B cell (primary cell): ENCODE results near the gene EPB41. TPM values are rescaled to one million over a fixed set of nuclear protein-coding genes. Genes with fewer than 3 reads are reported as not detected.

Experiments used
- ATAC-seq: fragments of 200-7000 bp; cut with Tn5 transposase; one replicate; pipeline ENCODE4 v1.10.0; 2021; ENCODE audit warnings: low read depth, mild to moderate bottlenecking, moderate number of reproducible peaks, moderate library complexity
- CTCF ChIA-PET: fragments of 350-600 bp; sonication (Branson Sonifier 250); formaldehyde crosslinking; loops from one replicate; lab custom pipeline; 2021; ENCODE audit warnings: antibody characterized with exemption, inconsistent platforms; lab: Charles Lee
- POLR2A ChIA-PET: fragments of 350-600 bp; sonication (Branson Sonifier 250); formaldehyde crosslinking; loops from one replicate; lab custom pipeline; 2021; ENCODE audit warnings: antibody characterized with exemption; lab: Charles Lee
- DNase-seq: peaks from one replicate; pipeline ENCODE4 v3.0.0; 2013
- H2AFZ ChIP-seq: 2 replicates; pipeline ENCODE4 v1.6.1; 2012; ENCODE audit warnings: mild to moderate bottlenecking, low read depth, low read length; ENCODE audit not compliant: insufficient read depth, poor library complexity, severe bottlenecking
- H3K27ac ChIP-seq, 2 donors: 1 replicate in 1 of 2; 2 replicates in 1 of 2; pipeline ENCODE4 v1.5.1; 2012 to 2013; ENCODE audit warnings: low read length in 2 of 2, mild to moderate bottlenecking in 2 of 2, moderate library complexity in 1 of 2
- H3K27me3 ChIP-seq, 4 experiments: fragments of 200-600 bp in 1 of 4; sonication (generic) in 1 of 4; replicated peaks in 1 of 4; 1 replicate in 2 of 4; 2 replicates in 2 of 4; pipeline versions ENCODE4 v1.6.1 to v1.7.0; 2013 to 2016; ENCODE audit warnings: low read length in 3 of 4, mild to moderate bottlenecking in 2 of 4, mixed read lengths in 1 of 4, moderate library complexity in 1 of 4; ENCODE audit not compliant: insufficient read depth in 4 of 4, control insufficient read depth in 3 of 4; ENCODE audit errors: control extremely low read depth in 1 of 4
- H3K36me3 ChIP-seq, 2 experiments: replicated peaks in 1 of 2; 1 replicate in 1 of 2; 2 replicates in 1 of 2; pipeline versions ENCODE4 v1.6.1 to v1.7.1; 2013; ENCODE audit warnings: low read length in 1 of 2; ENCODE audit not compliant: insufficient read depth in 2 of 2, control insufficient read depth in 1 of 2; ENCODE audit errors: control extremely low read depth in 1 of 2, extremely low read depth in 1 of 2
- H3K4me1 ChIP-seq, 2 donors: fragments of 200-600 bp in 1 of 2; sonication (generic) in 1 of 2; 1 replicate in 1 of 2; 2 replicates in 1 of 2; pipeline versions ENCODE4 v1.5.1 to v1.6.1; 2013 to 2017; ENCODE audit warnings: low read length in 2 of 2; ENCODE audit not compliant: control insufficient read depth in 2 of 2, insufficient read depth in 2 of 2
- H3K4me2 ChIP-seq: replicated peaks from 2 replicates; pipeline ENCODE3; 2012; ENCODE audit warnings: mild to moderate bottlenecking, low read depth, low read length; ENCODE audit not compliant: poor library complexity, severe bottlenecking
- H3K4me3 ChIP-seq, 5 experiments: fragments of 200-600 bp in 1 of 5; sonication (generic) in 1 of 5; 1 replicate in 3 of 5; 2 replicates in 2 of 5; pipeline versions ENCODE4 v1.5.1 to v1.7.0; 2011 to 2016; ENCODE audit warnings: low read length in 4 of 5, mild to moderate bottlenecking in 4 of 5, low read depth in 2 of 5, control low read depth in 1 of 5, moderate library complexity in 1 of 5; ENCODE audit not compliant: insufficient read depth in 1 of 5; ENCODE audit errors: control extremely low read depth in 1 of 5, extremely low read depth in 1 of 5
- H3K79me2 ChIP-seq: fragments of 200-600 bp; sonication (generic); one replicate; pipeline ENCODE4 v1.6.0; 2016; ENCODE audit warnings: low read length; ENCODE audit not compliant: control insufficient read depth, insufficient read depth
- H3K9ac ChIP-seq: fragments of 200-600 bp; sonication (generic); 2 replicates; pipeline ENCODE4 v1.6.1; 2017; ENCODE audit warnings: mild to moderate bottlenecking, low read length, moderate library complexity
- H3K9me3 ChIP-seq, 3 donors: one replicate each; pipeline versions ENCODE4 v1.6.1 to v1.7.1; 2013; ENCODE audit warnings: low read length in 2 of 3; ENCODE audit not compliant: control insufficient read depth in 2 of 3, insufficient read depth in 1 of 3; ENCODE audit errors: control extremely low read depth in 1 of 3
- H4K20me1 ChIP-seq: 2 replicates; pipeline ENCODE4 v1.6.0; 2012; ENCODE audit warnings: mild to moderate bottlenecking, low read length; ENCODE audit not compliant: insufficient read depth, control insufficient read depth, poor library complexity, severe bottlenecking
- H3K27ac Mint-ChIP-seq: one replicate; pipeline ENCODE4 v1.8.0; 2021; ENCODE audit warnings: mixed read lengths
- H3K27me3 Mint-ChIP-seq: one replicate; pipeline ENCODE4 v1.8.0; 2021; ENCODE audit warnings: mixed read lengths
- H3K4me1 Mint-ChIP-seq: one replicate; pipeline ENCODE4 v1.8.0; 2021; ENCODE audit warnings: mixed read lengths
- H3K4me3 Mint-ChIP-seq: one replicate; pipeline ENCODE4 v1.8.0; 2021; ENCODE audit warnings: mixed read lengths
- H3K9me3 Mint-ChIP-seq: one replicate; pipeline ENCODE4 v1.8.0; 2022; ENCODE audit warnings: mixed read lengths; ENCODE audit not compliant: insufficient read depth
- CTCF ChIP-seq: fragments of 200-600 bp; IDR thresholded peaks from one replicate; pipeline ENCODE4 v1.8.0; 2022; ENCODE audit warnings: antibody characterized with exemption, mild to moderate bottlenecking
- EZH2 ChIP-seq: IDR thresholded peaks from 2 replicates; pipeline ENCODE4 v1.6.1; 2012; ENCODE audit warnings: borderline replicate concordance, low read depth, mild to moderate bottlenecking, moderate library complexity, low read length; ENCODE audit not compliant: insufficient read depth, poor library complexity, severe bottlenecking
- WGBS: methylation state at CpG from one replicate; pipeline ENCODE4 v1.1.5; 2013; ENCODE audit warnings: missing lambda C conversion rate; ENCODE audit not compliant: insufficient coverage; 5-methylcytosine and 5-hydroxymethylcytosine counted together
- intact Hi-C: fragments of 100-400 bp; cut with micrococcal nuclease; formaldehyde crosslinking; loops from one replicate; pipeline ENCODE4 v1.10.0; 2022
- polyA plus RNA-seq: library from polyadenylated mRNA; depleted of rRNA; stranded (reverse); fragments of >200 nt; gene quantifications from 2 replicates; pipeline ENCODE4 v1.2.3, GENCODE V29; 2012
- total RNA-seq, 2 donors: library from RNA; stranded (reverse); fragments of 120-200 nt in 1 of 2; gene quantifications; 1 replicate in 1 of 2; 2 replicates in 1 of 2; pipeline versions ENCODE4 v1.2.3 to v1.2.4, GENCODE V29; 2013 to 2022

The EPB41 gene
- total and polyA plus RNA-seq, 2 donors (not counting 1 experiment from before 2014, with no cell fraction given), result 45.8 to 186 TPM

GRCh38 chr1:28910379-28911115 lies 3.8 kb upstream of the EPB41 start:
- H3K4me1 Mint-ChIP-seq, result peaks cover 17% of the 10 kb centered on the region
- no peak overlapping the region for H3K4me3 Mint-ChIP-seq
- no peak overlapping the region for H3K9ac ChIP-seq
- no peaks in the 10 kb centered on the region for H3K27me3 ChIP-seq
- no peak overlapping the region for H3K27ac ChIP-seq
- 95% methylated on average over 5 of the region's 7 CpGs for WGBS
- POLR2A ChIA-PET, result no interaction called here
- intact Hi-C loops, result no loop called here
- no peaks in the 10 kb centered on the region for H4K20me1 ChIP-seq
- peak overlapping the region; percentile 12 for H3K27ac Mint-ChIP-seq
- H3K36me3 ChIP-seq, result no peaks in the 10 kb centered on the region
- H3K4me3 ChIP-seq, result no peak overlapping the region
- H3K9me3 ChIP-seq, result no peaks in the 10 kb centered on the region
- DNase-seq, result no peak
- H3K79me2 ChIP-seq, result peaks cover 37% of the 10 kb centered on the region
- no peak overlapping the region for H3K4me2 ChIP-seq
- no peak overlapping the region for H2AFZ ChIP-seq
- H3K9me3 Mint-ChIP-seq, result no peaks in the 10 kb centered on the region
- ATAC-seq, result no peak
- H3K27me3 Mint-ChIP-seq, result no peaks in the 10 kb centered on the region
- TF ChIP-seq CTCF, result no peak
- TF ChIP-seq EZH2, result no peak
- CTCF ChIA-PET, result interaction anchor here (1.0 to 1.5 kb wide), 2 partner anchors 14 to 19 kb away, joined by 3 read pairs; no protein-coding TSS in a partner anchor
- peaks cover 9 to 13% of the 10 kb centered on the region in 2 donors for H3K4me1 ChIP-seq

- Histone ChIP-seq H3K4me3 (peak overlapping the region; percentile 2 to 87 (median 75)), H3K79me2 (peaks cover 58% of the 10 kb centered on the region), H3K4me2 (peak overlapping the region; percentile 82), H3K27me3 (no peaks in the 10 kb centered on the region), H3K36me3 (peaks cover 0 to 3% of the 10 kb centered on the region in 2 experiments), H3K9me3 (no peaks in the 10 kb centered on the region), H2AFZ (peak overlapping the region; percentile 76), H3K27ac (peak overlapping the region; percentile 37 to 74), H3K4me1 (peaks cover 19 to 27% of the 10 kb centered on the region in 2 donors), H3K9ac (peak overlapping the region; percentile 87), H4K20me1 (peaks cover 26% of the 10 kb centered on the region)
- H3K27me3 Mint-ChIP-seq, result no peaks in the 10 kb centered on the region
- WGBS, result 20% methylated on average over 6 of the region's 10 CpGs
- DNase-seq (no peak), ATAC-seq (no peak)
- peak overlapping the region; percentile 99 for H3K4me3 Mint-ChIP-seq
- ChIA-PET CTCF (interaction anchor here (1.0 to 2.7 kb wide), 10 partner anchors 14 to 288 kb away, joined by 3 to 15 read pairs (median 8); no protein-coding TSS in a partner anchor), POLR2A (interaction anchor here (0.6 to 1.8 kb wide), 7 partner anchors 10 to 270 kb away, joined by 3 to 15 read pairs (median 12); partner anchors contain the start of gene SRSF4)
- H3K4me1 Mint-ChIP-seq, result peaks cover 41% of the 10 kb centered on the region
- peak overlapping the region; percentile 93 for H3K27ac Mint-ChIP-seq
- no peaks in the 10 kb centered on the region for H3K9me3 Mint-ChIP-seq
- TF ChIP-seq EZH2, result no peak
- TF ChIP-seq CTCF, result no peak
- intact Hi-C loops, result loop anchor here (1.0 kb wide), 3 partner anchors 13 to 178 kb away; partner anchors contain the start of gene YTHDF2
Measured at GRCh38 chr1:28913786-28914227, 562 bp upstream of the EPB41 start.
